GM13977 (cell line): ENCODE results near the gene KIF5C.

Experiments
- DNase-seq: peaks from one replicate; pipeline ENCODE4 v3.0.0; 2012; ENCODE audit warnings: low spot score
- CTCF ChIP-seq: IDR thresholded peaks from 2 replicates; pipeline ENCODE4 v1.5.1; 2012; ENCODE audit warnings: mild to moderate bottlenecking, control low read depth; ENCODE audit not compliant: insufficient read depth; ENCODE audit errors: extremely low read depth, missing control alignments
- in situ Hi-C: fragments of 300-500 bp; cut with MboI; formaldehyde crosslinking; loops from one replicate; pipeline ENCODE4 v1.12.0; 2022; ENCODE audit warnings: low sequenced_read_pairs, low pct_unique_long_range_greater_than_20kb, mixed read lengths, inconsistent platforms; ENCODE audit not compliant: unreplicated experiment

KIF5C gene

GRCh38 chr2:149044500-149044899 is 169.5 kb downstream of the KIF5C start:
- in situ Hi-C loops, result loop anchor here (25.0 kb wide), 1 partner anchor 268 kb away; no protein-coding TSS in a partner anchor
- TF ChIP-seq CTCF, result no peak
- no peak for DNase-seq

- TF ChIP-seq CTCF, result no peak
- no peak for DNase-seq
- in situ Hi-C loops, result loop anchor here (25.0 kb wide), 1 partner anchor 265 kb away; no protein-coding TSS in a partner anchor
These were observed 172.1 kb downstream of the KIF5C start for GRCh38 chr2:149047118-149047517.

GRCh38 chr2:149049142-149049541 is 174.1 kb downstream of the KIF5C start:
- no peak for TF ChIP-seq CTCF
- no peak for DNase-seq
- in situ Hi-C loops, result loop anchor here (25.0 kb wide), 1 partner anchor 263 kb away; no protein-coding TSS in a partner anchor

GRCh38 chr2:149050188-149050587 is 175.2 kb downstream of the KIF5C start:
- TF ChIP-seq CTCF, result no peak
- in situ Hi-C loops, result no loop called here
- DNase-seq, result peak; percentile 57

- no peak for DNase-seq
These were observed 180.7 kb downstream of the KIF5C start for GRCh38 chr2:149055751-149056150.

GRCh38 chr2:149056541-149057255 is 181.7 kb downstream of the KIF5C start:
- no peak for DNase-seq
- in situ Hi-C loops, result no loop called here
- no peak for TF ChIP-seq CTCF

More at GRCh38 chr2:149055751-149056150, 180.7 kb downstream of the KIF5C start:
- no peak for TF ChIP-seq CTCF
- in situ Hi-C loops, result no loop called here
